ENCODE data around the gene EFCC1. TPM values are rescaled to one million over a fixed set of nuclear protein-coding genes. Genes with fewer than 3 reads are reported as not detected.
A peak's percentile ranks its signal among the peaks of the same experiment; 100 is the strongest.

EFCC1 gene
- polyA plus RNA-seq, 1 donor (not counting 4 experiments of a cell fraction or from before 2014, with no cell fraction given): not detected

- H2AFZ ChIP-seq (ENCODE audit: control insufficient read depth, low read length): no peak overlapping the region
- no peaks in the 10 kb centered on the region for H3K27me3 ChIP-seq (ENCODE audit: control insufficient read depth, extremely low read depth, insufficient read depth, low read length)
- no peaks in the 10 kb centered on the region for H3K79me2 ChIP-seq (ENCODE audit: control insufficient read depth, insufficient read depth, low read length)
- H3K9me3 ChIP-seq (ENCODE audit: control insufficient read depth, low read depth, low read length): no peaks in the 10 kb centered on the region
- H3K36me3 ChIP-seq (ENCODE audit: control insufficient read depth in 2 of 2, extremely low read depth in 1 of 2, insufficient read depth in 2 of 2, low read length in 2 of 2): no peaks in the 10 kb centered on the region
- FAIRE-seq (no peak), DNase-seq (ENCODE audit: low read depth, low spot score) (no peak)
- H3K4me1 ChIP-seq (ENCODE audit: control insufficient read depth, extremely low read depth, insufficient read depth, low read length): peaks cover 10% of the 10 kb centered on the region
- H4K20me1 ChIP-seq (ENCODE audit: control insufficient read depth, extremely low read depth, insufficient read depth, low read length): no peaks in the 10 kb centered on the region
- no peak overlapping the region for H3K4me2 ChIP-seq (ENCODE audit: control insufficient read depth, extremely low read depth, insufficient read depth, low read depth, low read length)
- no peak overlapping the region for H3K4me3 ChIP-seq (ENCODE audit: control insufficient read depth in 2 of 3, extremely low read depth in 1 of 3, insufficient read depth in 2 of 3, low read depth in 1 of 3, low read length in 3 of 3)
- no peaks in the 10 kb centered on the region for H3K9me1 ChIP-seq (ENCODE audit: control insufficient read depth, extremely low read depth, insufficient read depth, low read length)
- H3K27ac ChIP-seq (ENCODE audit: control insufficient read depth, insufficient read depth, low read length): no peak overlapping the region
- dilution Hi-C loops (cut with MboI; ENCODE audit: extremely low pct_ligation_motif_present, low sequenced_read_pairs): no loop called here
- no peak overlapping the region for H3K9ac ChIP-seq (ENCODE audit: control insufficient read depth, extremely low read depth, insufficient read depth, low read length)
- TF ChIP-seq, protein P1, sequence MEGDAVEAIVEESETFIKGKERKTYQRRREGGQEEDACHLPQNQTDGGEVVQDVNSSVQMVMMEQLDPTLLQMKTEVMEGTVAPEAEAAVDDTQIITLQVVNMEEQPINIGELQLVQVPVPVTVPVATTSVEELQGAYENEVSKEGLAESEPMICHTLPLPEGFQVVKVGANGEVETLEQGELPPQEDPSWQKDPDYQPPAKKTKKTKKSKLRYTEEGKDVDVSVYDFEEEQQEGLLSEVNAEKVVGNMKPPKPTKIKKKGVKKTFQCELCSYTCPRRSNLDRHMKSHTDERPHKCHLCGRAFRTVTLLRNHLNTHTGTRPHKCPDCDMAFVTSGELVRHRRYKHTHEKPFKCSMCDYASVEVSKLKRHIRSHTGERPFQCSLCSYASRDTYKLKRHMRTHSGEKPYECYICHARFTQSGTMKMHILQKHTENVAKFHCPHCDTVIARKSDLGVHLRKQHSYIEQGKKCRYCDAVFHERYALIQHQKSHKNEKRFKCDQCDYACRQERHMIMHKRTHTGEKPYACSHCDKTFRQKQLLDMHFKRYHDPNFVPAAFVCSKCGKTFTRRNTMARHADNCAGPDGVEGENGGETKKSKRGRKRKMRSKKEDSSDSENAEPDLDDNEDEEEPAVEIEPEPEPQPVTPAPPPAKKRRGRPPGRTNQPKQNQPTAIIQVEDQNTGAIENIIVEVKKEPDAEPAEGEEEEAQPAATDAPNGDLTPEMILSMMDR (optimal IDR thresholded peaks at IDR 0.05 in 1 of 3, IDR thresholded peaks at IDR 0.05 in 1 of 3, conservative IDR thresholded peaks at IDR 0.05 in 1 of 3; ENCODE audit: extremely low read depth in 1 of 3, insufficient read depth in 2 of 3, low read length in 3 of 3): no peak
- TF ChIP-seq EZH2 (IDR thresholded peaks at IDR 0.05; ENCODE audit: low read length): no peak
Observed at GRCh38 chr3:128967748-128968355, 33.3 kb upstream of the EFCC1 start.

- Histone ChIP-seq H3K27me3 (ENCODE audit: control insufficient read depth, extremely low read depth, insufficient read depth, low read length) (no peaks in the 10 kb centered on the region), H3K4me1 (ENCODE audit: control insufficient read depth, extremely low read depth, insufficient read depth, low read length) (peaks cover 10% of the 10 kb centered on the region), H3K36me3 (ENCODE audit: control insufficient read depth in 2 of 2, extremely low read depth in 1 of 2, insufficient read depth in 2 of 2, low read length in 2 of 2) (no peaks in the 10 kb centered on the region), H3K4me2 (ENCODE audit: control insufficient read depth, extremely low read depth, insufficient read depth, low read depth, low read length) (no peak overlapping the region), H3K4me3 (ENCODE audit: control insufficient read depth in 2 of 3, extremely low read depth in 1 of 3, insufficient read depth in 2 of 3, low read depth in 1 of 3, low read length in 3 of 3) (no peak overlapping the region), H4K20me1 (ENCODE audit: control insufficient read depth, extremely low read depth, insufficient read depth, low read length) (no peaks in the 10 kb centered on the region), H2AFZ (ENCODE audit: control insufficient read depth, low read length) (no peak overlapping the region), H3K79me2 (ENCODE audit: control insufficient read depth, insufficient read depth, low read length) (no peaks in the 10 kb centered on the region), H3K27ac (ENCODE audit: control insufficient read depth, insufficient read depth, low read length) (no peak overlapping the region), H3K9me3 (ENCODE audit: control insufficient read depth, low read depth, low read length) (no peaks in the 10 kb centered on the region), H3K9ac (ENCODE audit: control insufficient read depth, extremely low read depth, insufficient read depth, low read length) (no peak overlapping the region), H3K9me1 (ENCODE audit: control insufficient read depth, extremely low read depth, insufficient read depth, low read length) (no peaks in the 10 kb centered on the region)
- no peak for TF ChIP-seq EZH2 (IDR thresholded peaks at IDR 0.05; ENCODE audit: low read length)
- TF ChIP-seq, protein P1 (optimal IDR thresholded peaks at IDR 0.05 in 1 of 3, IDR thresholded peaks at IDR 0.05 in 1 of 3, conservative IDR thresholded peaks at IDR 0.05 in 1 of 3; ENCODE audit: extremely low read depth in 1 of 3, insufficient read depth in 2 of 3, low read length in 3 of 3): peak; percentile 74 to 89 (median 85)
- FAIRE-seq (peak; percentile 29), DNase-seq (ENCODE audit: low read depth, low spot score) (no peak)
- dilution Hi-C loops (cut with MboI; ENCODE audit: extremely low pct_ligation_motif_present, low sequenced_read_pairs): no loop called here
Observed at GRCh38 chr3:128969993-128970739, 30.9 kb upstream of the EFCC1 start.
